SK-N-SH (cell line): ENCODE data around the gene SIGLEC6. TPM values are rescaled to one million over a fixed set of nuclear protein-coding genes. Genes with fewer than 3 reads are reported as not detected.

Source experiments
- CTCF ChIA-PET: fragments of 300-600, 350-600 bp; formaldehyde crosslinking; extraction: SDS; loops from one replicate; lab custom pipeline; 2021; lab: Yijun Ruan, JAX
- POLR2A ChIA-PET: fragments of 350-600 bp; sonication (Branson Sonifier 250); formaldehyde crosslinking; extraction: SDS; loops from one replicate; lab custom pipeline; 2020; ENCODE audit warnings: antibody characterized with exemption, inconsistent platforms; lab: Yijun Ruan, JAX
- DNase-seq: peaks from one replicate; pipeline ENCODE4 v3.0.0; 2012
- H2AFZ ChIP-seq: fragments of 200-600 bp; sonication (generic); 2 replicates; pipeline ENCODE4 v1.8.1; 2016; ENCODE audit warnings: antibody characterized with exemption, mild to moderate bottlenecking, low read depth
- H3F3A ChIP-seq: fragments of 200-600 bp; sonication (generic); replicated peaks from 2 replicates; pipeline ENCODE3; 2016; ENCODE audit warnings: antibody characterized with exemption, mild to moderate bottlenecking; ENCODE audit not compliant: insufficient read depth
- H3K27ac ChIP-seq, 2 experiments: fragments of 200-500 bp in 1 of 2; fragments of 200-600 bp in 1 of 2; sonication (Bioruptor generic) in 1 of 2; sonication (generic), shearing (Covaris generic) in 1 of 2; 2 replicates each; pipeline versions ENCODE4 v1.5.1 to v1.6.1; 2014 to 2016; ENCODE audit warnings: low read depth in 2 of 2, inconsistent platforms in 1 of 2, low read length in 1 of 2, mild to moderate bottlenecking in 1 of 2, mixed read lengths in 1 of 2
- H3K27me3 ChIP-seq: fragments of 200-600 bp; sonication (generic), shearing (Covaris generic); 2 replicates; pipeline ENCODE4 v1.6.1; 2016; ENCODE audit warnings: mixed run types; ENCODE audit not compliant: insufficient read depth
- H3K36me3 ChIP-seq, 2 experiments: fragments of 200-500 bp in 1 of 2; fragments of 200-600 bp in 1 of 2; sonication (Bioruptor generic) in 1 of 2; sonication (generic) in 1 of 2; replicated peaks in 1 of 2; 2 replicates each; pipeline versions ENCODE3 to v1.5.1; 2014 to 2016; ENCODE audit warnings: low read length in 1 of 2, mild to moderate bottlenecking in 1 of 2; ENCODE audit not compliant: insufficient read depth in 2 of 2, control insufficient read depth in 1 of 2
- H3K4me1 ChIP-seq, 2 experiments: fragments of 200-500 bp in 1 of 2; fragments of 200-600 bp in 1 of 2; sonication (Bioruptor generic) in 1 of 2; sonication (generic), shearing (Covaris generic) in 1 of 2; 2 replicates each; pipeline versions ENCODE4 v1.5.1 to v1.6.1; 2014 to 2016; ENCODE audit warnings: low read depth in 1 of 2, low read length in 1 of 2, mixed run types in 1 of 2; ENCODE audit not compliant: insufficient read depth in 2 of 2, control insufficient read depth in 1 of 2
- H3K4me2 ChIP-seq: fragments of 200-600 bp; sonication (generic), shearing (Covaris generic); 2 replicates; pipeline ENCODE4 v1.6.1; 2017; ENCODE audit warnings: mixed run types
- H3K4me3 ChIP-seq, 2 experiments: fragments of 200-500 bp in 1 of 2; fragments of 200-600 bp in 1 of 2; sonication (Bioruptor generic) in 1 of 2; sonication (generic), shearing (Covaris generic) in 1 of 2; 2 replicates each; pipeline versions ENCODE4 v1.5.1 to v1.8.1; 2014 to 2016; ENCODE audit warnings: low read depth in 2 of 2, inconsistent platforms in 1 of 2, low read length in 1 of 2, mild to moderate bottlenecking in 1 of 2, mixed read lengths in 1 of 2, moderate library complexity in 1 of 2
- H3K79me2 ChIP-seq: fragments of 200-600 bp; sonication (generic); 2 replicates; pipeline ENCODE4 v1.8.1; 2017; ENCODE audit warnings: mild to moderate bottlenecking; ENCODE audit not compliant: insufficient read depth
- H3K9ac ChIP-seq: fragments of 200-600 bp; sonication (generic); 2 replicates; pipeline ENCODE4 v1.6.1; 2017; ENCODE audit warnings: mixed run types
- H3K9me2 ChIP-seq: fragments of 200-600 bp; sonication (generic); 2 replicates; pipeline ENCODE4 v1.6.1; 2017; ENCODE audit warnings: mixed run types
- H3K9me3 ChIP-seq: fragments of 200-600 bp; sonication (generic); 2 replicates; pipeline ENCODE4 v1.6.1; 2017; ENCODE audit warnings: mixed run types, mild to moderate bottlenecking, moderate library complexity
- H4K20me1 ChIP-seq: fragments of 200-600 bp; sonication (generic); 2 replicates; pipeline ENCODE4 v1.6.1; 2017; ENCODE audit warnings: mild to moderate bottlenecking, mixed run types; ENCODE audit not compliant: insufficient read depth
- GABPA ChIP-seq: IDR thresholded peaks from 2 replicates; pipeline ENCODE4 v1.4.0; 2012; ENCODE audit warnings: low read depth, mild to moderate bottlenecking
- MXI1 ChIP-seq: IDR thresholded peaks from 2 replicates; pipeline ENCODE4 v1.6.1; 2012; ENCODE audit warnings: mild to moderate bottlenecking, low read depth, low read length, improper control_type of control experiment
- REST ChIP-seq: IDR thresholded peaks from 2 replicates; pipeline ENCODE4 v1.6.1; 2012; ENCODE audit warnings: mild to moderate bottlenecking, low read depth, low read length, moderate library complexity
- RFX5 ChIP-seq: IDR thresholded peaks from 2 replicates; pipeline ENCODE4 v1.6.1; 2012; ENCODE audit warnings: mild to moderate bottlenecking, improper control_type of control experiment, low read length
- SMC3 ChIP-seq: IDR thresholded peaks from 2 replicates; pipeline ENCODE4 v1.6.1; 2012; ENCODE audit warnings: low read depth, low read length, improper control_type of control experiment
- YY1 ChIP-seq: IDR thresholded peaks from 2 replicates; pipeline ENCODE4 v1.4.0; 2012; ENCODE audit warnings: low read depth, mild to moderate bottlenecking
- WGBS: methylation state at CpG from one replicate; pipeline ENCODE4 v1.1.6; 2017; ENCODE audit warnings: low lambda C conversion rate; 5-methylcytosine and 5-hydroxymethylcytosine counted together
- polyA plus RNA-seq, 3 experiments: library from polyadenylated mRNA; depleted of rRNA; stranded (reverse); fragments of >200 nt; gene quantifications; 2 replicates each; pipeline ENCODE4 v1.2.3, GENCODE V29; 2012
- TF ChIP-seq, protein P1 (sequence below): fragments of 200-600 bp; sonication (generic); IDR thresholded peaks from 2 replicates; pipeline ENCODE4 v1.6.1; 2017; ENCODE audit warnings: antibody characterized with exemption, mild to moderate bottlenecking, moderate library complexity
- TF ChIP-seq, protein P2 (sequence below): IDR thresholded peaks from 2 replicates; pipeline ENCODE4 v1.4.0; 2012; ENCODE audit warnings: low read depth

Gene SIGLEC6
- polyA plus RNA-seq, 1 of the 3 experiments (the other 2 are of a cell fraction), result not detected

- Histone ChIP-seq H3K4me3 (no peak overlapping the region), H3K9me3 (no peaks in the 10 kb centered on the region), H2AFZ (no peak overlapping the region), H3K36me3 (no peaks in the 10 kb centered on the region), H3F3A (no peaks in the 10 kb centered on the region), H3K9ac (no peak overlapping the region), H3K79me2 (no peaks in the 10 kb centered on the region), H4K20me1 (no peaks in the 10 kb centered on the region), H3K4me2 (no peak overlapping the region), H3K27me3 (peaks cover 14% of the 10 kb centered on the region; the same call in 1 of the 2 replicates), H3K9me2 (no peaks in the 10 kb centered on the region), H3K27ac (no peak overlapping the region)
- CTCF ChIA-PET, result interaction anchor here (1.2 kb wide), 1 partner anchor 226 kb away, joined by 5 read pairs; no protein-coding TSS in a partner anchor
- no peak for DNase-seq
- WGBS, result 0% methylated on average over 3 of the region's 3 CpGs
- POLR2A ChIA-PET, result no interaction called here
- TF ChIP-seq GABPA (no peak), REST (no peak), MXI1 (no peak), RFX5 (no peak), SMC3 (no peak), YY1 (no peak)
- TF ChIP-seq, protein P1, sequence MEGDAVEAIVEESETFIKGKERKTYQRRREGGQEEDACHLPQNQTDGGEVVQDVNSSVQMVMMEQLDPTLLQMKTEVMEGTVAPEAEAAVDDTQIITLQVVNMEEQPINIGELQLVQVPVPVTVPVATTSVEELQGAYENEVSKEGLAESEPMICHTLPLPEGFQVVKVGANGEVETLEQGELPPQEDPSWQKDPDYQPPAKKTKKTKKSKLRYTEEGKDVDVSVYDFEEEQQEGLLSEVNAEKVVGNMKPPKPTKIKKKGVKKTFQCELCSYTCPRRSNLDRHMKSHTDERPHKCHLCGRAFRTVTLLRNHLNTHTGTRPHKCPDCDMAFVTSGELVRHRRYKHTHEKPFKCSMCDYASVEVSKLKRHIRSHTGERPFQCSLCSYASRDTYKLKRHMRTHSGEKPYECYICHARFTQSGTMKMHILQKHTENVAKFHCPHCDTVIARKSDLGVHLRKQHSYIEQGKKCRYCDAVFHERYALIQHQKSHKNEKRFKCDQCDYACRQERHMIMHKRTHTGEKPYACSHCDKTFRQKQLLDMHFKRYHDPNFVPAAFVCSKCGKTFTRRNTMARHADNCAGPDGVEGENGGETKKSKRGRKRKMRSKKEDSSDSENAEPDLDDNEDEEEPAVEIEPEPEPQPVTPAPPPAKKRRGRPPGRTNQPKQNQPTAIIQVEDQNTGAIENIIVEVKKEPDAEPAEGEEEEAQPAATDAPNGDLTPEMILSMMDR, result no peak
- TF ChIP-seq, protein P2, sequence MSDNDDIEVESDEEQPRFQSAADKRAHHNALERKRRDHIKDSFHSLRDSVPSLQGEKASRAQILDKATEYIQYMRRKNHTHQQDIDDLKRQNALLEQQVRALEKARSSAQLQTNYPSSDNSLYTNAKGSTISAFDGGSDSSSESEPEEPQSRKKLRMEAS, result no peak
- TF ChIP-seq, all 33 proteins: peak for 0
- H3K4me1 ChIP-seq, result no peaks in the 10 kb centered on the region
These were observed 20.4 kb upstream of the SIGLEC6 start for GRCh38 chr19:51551673-51552432.
